ENCODE results near the gene C1orf167. TPM values are rescaled to one million over a fixed set of nuclear protein-coding genes. Genes with fewer than 3 reads are reported as not detected.
A peak's percentile ranks its signal among the peaks of the same experiment; 100 is the strongest.

The C1orf167 gene
- total and polyA plus RNA-seq, 2 donors (not counting 1 experiment from before 2014, with no cell fraction given) = not detected

DNA sequence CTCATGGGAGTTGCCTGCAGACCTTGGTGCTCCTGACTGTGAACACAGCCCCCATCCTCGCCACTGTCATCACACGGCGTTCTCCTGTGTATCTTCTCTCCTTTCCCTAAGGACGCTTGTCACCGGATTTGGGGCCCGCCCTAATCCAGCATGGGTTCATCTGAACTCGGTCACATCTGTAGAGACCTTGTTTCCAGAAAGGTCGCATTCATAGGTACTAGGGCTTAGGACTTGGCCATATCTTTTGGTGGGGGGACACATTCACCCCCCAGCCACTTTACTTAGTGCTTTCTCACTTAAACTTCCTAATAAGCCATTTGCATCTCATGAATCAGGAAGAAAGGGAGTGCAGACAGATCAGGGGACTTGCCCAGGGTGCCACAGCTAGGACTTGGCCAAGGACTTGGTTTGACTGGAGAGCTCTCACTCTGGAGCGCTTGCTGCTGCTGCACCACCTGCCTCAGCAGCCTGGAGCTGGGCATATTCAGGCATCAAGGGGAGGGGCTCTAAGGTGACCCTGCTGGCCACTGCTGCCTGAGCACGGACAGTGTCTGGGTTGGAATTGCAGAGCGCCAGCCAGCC lies 75.9 kb downstream of the C1orf167 start:
- peaks cover 3% of the 10 kb centered on the region for H3K79me2 ChIP-seq (ENCODE audit: control insufficient read depth, insufficient read depth, low read length)
- H3K27ac Mint-ChIP-seq = no peak overlapping the region

DNA sequence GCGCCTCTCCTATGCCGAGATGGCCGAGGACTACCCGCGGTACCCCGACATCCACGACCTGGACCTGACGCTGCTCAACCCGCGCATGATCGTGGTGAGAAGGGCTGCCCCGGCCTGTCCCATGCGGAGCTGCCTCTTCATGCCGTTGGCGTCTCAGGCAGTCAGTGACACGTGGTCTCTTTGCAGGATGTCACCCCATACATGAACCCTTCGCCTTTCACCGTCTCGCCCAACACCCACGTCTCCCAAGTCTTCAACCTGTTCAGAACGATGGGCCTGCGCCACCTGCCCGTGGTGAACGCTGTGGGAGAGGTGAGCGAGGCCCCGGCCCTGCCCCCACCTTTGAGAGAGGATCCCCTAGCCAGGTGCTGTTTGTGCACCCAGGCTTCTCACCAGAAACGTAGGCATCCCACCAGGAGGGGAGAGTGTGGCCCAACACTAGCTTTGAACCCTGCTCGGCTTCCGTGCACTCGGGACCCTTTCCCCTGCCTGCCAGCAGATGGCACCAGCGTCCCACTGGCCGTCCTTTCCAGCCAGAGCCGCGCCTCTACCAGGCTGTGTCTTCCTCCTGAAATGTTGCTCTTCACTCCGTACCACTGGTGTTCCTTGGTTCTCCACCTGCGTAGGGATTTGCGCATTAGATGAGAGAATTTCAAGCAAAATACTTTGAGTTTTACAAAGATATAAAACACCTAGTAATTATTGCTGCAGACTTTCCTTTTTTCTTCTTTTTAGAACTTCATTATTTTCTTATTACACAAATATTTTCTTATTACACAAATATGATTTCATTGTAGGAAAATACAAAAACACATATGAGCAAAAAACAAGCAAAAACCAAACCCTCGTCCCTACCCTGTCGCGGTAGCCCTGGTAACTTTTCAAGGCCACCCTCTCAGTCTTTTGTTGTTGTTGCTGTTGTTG lies 76.6 kb downstream of the C1orf167 start:
- Histone ChIP-seq H3K36me3 (replicated peaks in 1 of 2; ENCODE audit: control extremely low read depth in 1 of 2, control insufficient read depth in 1 of 2, extremely low read depth in 1 of 2, insufficient read depth in 2 of 2, low read length in 1 of 2) (peaks cover 0 to 85% of the 10 kb centered on the region in 2 experiments), H3K4me3 (ENCODE audit: control extremely low read depth in 1 of 5, extremely low read depth in 1 of 5, insufficient read depth in 1 of 5, low read depth in 2 of 5, low read length in 4 of 5) (no peak overlapping the region), H3K4me2 (replicated peaks; ENCODE audit: low read depth, low read length, poor library complexity, severe bottlenecking) (no peak overlapping the region), H3K79me2 (ENCODE audit: control insufficient read depth, insufficient read depth, low read length) (peaks cover 3% of the 10 kb centered on the region), H4K20me1 (ENCODE audit: control insufficient read depth, insufficient read depth, low read length, poor library complexity, severe bottlenecking) (peaks cover 27% of the 10 kb centered on the region), H3K9me3 (ENCODE audit: control extremely low read depth in 1 of 3, control insufficient read depth in 2 of 3, insufficient read depth in 1 of 3, low read length in 2 of 3) (no peaks in the 10 kb centered on the region), H3K27ac (ENCODE audit: low read length in 2 of 2) (no peak overlapping the region), H3K4me1 (ENCODE audit: control insufficient read depth in 2 of 2, insufficient read depth in 2 of 2, low read length in 2 of 2) (peaks cover 14 to 22% of the 10 kb centered on the region in 2 donors), H3K9ac (ENCODE audit: low read length) (no peak overlapping the region), H2AFZ (ENCODE audit: insufficient read depth, low read depth, low read length, poor library complexity, severe bottlenecking) (no peak overlapping the region), H3K27me3 (replicated peaks in 1 of 4; ENCODE audit: control extremely low read depth in 1 of 4, control insufficient read depth in 3 of 4, insufficient read depth in 4 of 4, low read length in 3 of 4) (no peaks in the 10 kb centered on the region)
- peak overlapping the region; percentile 23 for H3K27ac Mint-ChIP-seq
- CTCF ChIA-PET = interaction anchor here (0.6 to 5.0 kb wide), 25 partner anchors 10 to 1594 kb away, joined by 3 to 36 read pairs (median 4); partner anchors contain the start of genes CLCN6, MTHFR and NPPA
- DNase-seq (peak; percentile 74), ATAC-seq (ENCODE audit: low read depth) (peak; percentile 84)
- no peak overlapping the region for H3K4me3 Mint-ChIP-seq
- H3K4me1 Mint-ChIP-seq = peaks cover 27% of the 10 kb centered on the region
- intact Hi-C loops (cut with micrococcal nuclease) = loop anchor here (1.0 kb wide), 2 partner anchors 56 to 69 kb away; no protein-coding TSS in a partner anchor
- no peaks in the 10 kb centered on the region for H3K9me3 Mint-ChIP-seq (ENCODE audit: insufficient read depth)
- no peak for TF ChIP-seq EZH2 (IDR thresholded peaks at IDR 0.05; ENCODE audit: borderline replicate concordance, insufficient read depth, low read depth, low read length, poor library complexity, severe bottlenecking)
- TF ChIP-seq, protein P1, sequence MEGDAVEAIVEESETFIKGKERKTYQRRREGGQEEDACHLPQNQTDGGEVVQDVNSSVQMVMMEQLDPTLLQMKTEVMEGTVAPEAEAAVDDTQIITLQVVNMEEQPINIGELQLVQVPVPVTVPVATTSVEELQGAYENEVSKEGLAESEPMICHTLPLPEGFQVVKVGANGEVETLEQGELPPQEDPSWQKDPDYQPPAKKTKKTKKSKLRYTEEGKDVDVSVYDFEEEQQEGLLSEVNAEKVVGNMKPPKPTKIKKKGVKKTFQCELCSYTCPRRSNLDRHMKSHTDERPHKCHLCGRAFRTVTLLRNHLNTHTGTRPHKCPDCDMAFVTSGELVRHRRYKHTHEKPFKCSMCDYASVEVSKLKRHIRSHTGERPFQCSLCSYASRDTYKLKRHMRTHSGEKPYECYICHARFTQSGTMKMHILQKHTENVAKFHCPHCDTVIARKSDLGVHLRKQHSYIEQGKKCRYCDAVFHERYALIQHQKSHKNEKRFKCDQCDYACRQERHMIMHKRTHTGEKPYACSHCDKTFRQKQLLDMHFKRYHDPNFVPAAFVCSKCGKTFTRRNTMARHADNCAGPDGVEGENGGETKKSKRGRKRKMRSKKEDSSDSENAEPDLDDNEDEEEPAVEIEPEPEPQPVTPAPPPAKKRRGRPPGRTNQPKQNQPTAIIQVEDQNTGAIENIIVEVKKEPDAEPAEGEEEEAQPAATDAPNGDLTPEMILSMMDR (IDR thresholded peaks at IDR 0.05) = peak; percentile 98
- WGBS (ENCODE audit: insufficient coverage) = 73% methylated on average over 35 of the region's 40 CpGs
- H3K27me3 Mint-ChIP-seq = no peaks in the 10 kb centered on the region
- POLR2A ChIA-PET = interaction anchor here (0.7 kb wide), 1 partner anchor 70 kb away, joined by 6 read pairs; no protein-coding TSS in a partner anchor

More for the DNA sequence above, 75.9 kb downstream of the C1orf167 start:
- POLR2A ChIA-PET = interaction anchor here (0.7 kb wide), 1 partner anchor 70 kb away, joined by 6 read pairs; no protein-coding TSS in a partner anchor
- Histone ChIP-seq H4K20me1 (ENCODE audit: control insufficient read depth, insufficient read depth, low read length, poor library complexity, severe bottlenecking) (peaks cover 27% of the 10 kb centered on the region), H3K9me3 (ENCODE audit: control extremely low read depth in 1 of 3, control insufficient read depth in 2 of 3, insufficient read depth in 1 of 3, low read length in 2 of 3) (no peaks in the 10 kb centered on the region), H2AFZ (ENCODE audit: insufficient read depth, low read depth, low read length, poor library complexity, severe bottlenecking) (no peak overlapping the region), H3K4me2 (replicated peaks; ENCODE audit: low read depth, low read length, poor library complexity, severe bottlenecking) (no peak overlapping the region), H3K9ac (ENCODE audit: low read length) (no peak overlapping the region), H3K27ac (ENCODE audit: low read length in 2 of 2) (no peak overlapping the region), H3K36me3 (replicated peaks in 1 of 2; ENCODE audit: control extremely low read depth in 1 of 2, control insufficient read depth in 1 of 2, extremely low read depth in 1 of 2, insufficient read depth in 2 of 2, low read length in 1 of 2) (peaks cover 0 to 91% of the 10 kb centered on the region in 2 experiments), H3K4me3 (ENCODE audit: control extremely low read depth in 1 of 5, extremely low read depth in 1 of 5, insufficient read depth in 1 of 5, low read depth in 2 of 5, low read length in 4 of 5) (no peak overlapping the region), H3K4me1 (ENCODE audit: control insufficient read depth in 2 of 2, insufficient read depth in 2 of 2, low read length in 2 of 2) (peaks cover 14 to 20% of the 10 kb centered on the region in 2 donors), H3K27me3 (replicated peaks in 1 of 4; ENCODE audit: control extremely low read depth in 1 of 4, control insufficient read depth in 3 of 4, insufficient read depth in 4 of 4, low read length in 3 of 4) (no peaks in the 10 kb centered on the region)
- H3K4me3 Mint-ChIP-seq = no peak overlapping the region
- ATAC-seq (ENCODE audit: low read depth) (no peak), DNase-seq (no peak)
- no peaks in the 10 kb centered on the region for H3K27me3 Mint-ChIP-seq
- intact Hi-C loops (cut with micrococcal nuclease) = loop anchor here (1.0 kb wide), 2 partner anchors 56 to 69 kb away; no protein-coding TSS in a partner anchor
- H3K4me1 Mint-ChIP-seq = peaks cover 23% of the 10 kb centered on the region
- 97% methylated on average over 9 of the region's 11 CpGs for WGBS (ENCODE audit: insufficient coverage)
- TF ChIP-seq EZH2 (IDR thresholded peaks at IDR 0.05; ENCODE audit: borderline replicate concordance, insufficient read depth, low read depth, low read length, poor library complexity, severe bottlenecking) = no peak
- H3K9me3 Mint-ChIP-seq (ENCODE audit: insufficient read depth) = no peaks in the 10 kb centered on the region
- CTCF ChIA-PET = interaction anchor here (0.6 to 5.0 kb wide), 22 partner anchors 10 to 213 kb away, joined by 3 to 36 read pairs (median 4); partner anchors contain the start of gene NPPA
